Esophagus squamous epithelium (tissue), 5 donors: ENCODE results near the gene APOA1. TPM values are rescaled to one million over a fixed set of nuclear protein-coding genes. Genes with fewer than 3 reads are reported as not detected.
"Not testable (repeated sequence)": the region's sequence is repeated elsewhere in the genome, so short reads cannot be mapped to it uniquely, and the experiment has no call there.

Experiments used
- DNase-seq: peaks from one replicate; lab custom pipeline; 2025; lab: John Stamatoyannopoulos, UW
- H3K27ac ChIP-seq, 4 donors: fragments of 200-600 bp; sonication (generic); one replicate each; pipeline ENCODE4 v1.5.1; 2016 to 2019; ENCODE audit warnings: mild to moderate bottlenecking in 1 of 4
- H3K27me3 ChIP-seq, 4 donors: fragments of 200-600 bp; sonication (generic); 1 replicate in 3 of 4; 2 replicates in 1 of 4; pipeline versions ENCODE4 v1.5.1 to v1.6.0; 2017 to 2021; ENCODE audit warnings: antibody characterized with exemption in 1 of 4
- H3K36me3 ChIP-seq, 3 donors: fragments of 200-600 bp; sonication (generic); one replicate each; pipeline ENCODE4 v1.5.1; 2016 to 2019
- H3K4me1 ChIP-seq, 3 donors: fragments of 200-600 bp; sonication (generic); one replicate each; pipeline ENCODE4 v1.5.1; 2017 to 2019
- H3K4me3 ChIP-seq, 4 donors: fragments of 200-600 bp; sonication (generic); 1 replicate in 3 of 4; 2 replicates in 1 of 4; pipeline ENCODE4 v1.5.1; 2016 to 2019; ENCODE audit warnings: mild to moderate bottlenecking in 2 of 4, moderate library complexity in 1 of 4
- H3K9me3 ChIP-seq, 3 donors: fragments of 200-600 bp; sonication (generic); one replicate each; pipeline ENCODE4 v1.5.1; 2016 to 2019
- CTCF ChIP-seq, 6 experiments: fragments of 450-650 bp in 4 of 6; fragments of 200-600 bp in 2 of 6; sonication (generic) in 2 of 6; IDR thresholded peaks; one replicate each; pipeline ENCODE4 v1.5.1; 2016 to 2019; ENCODE audit warnings: antibody characterized with exemption in 6 of 6, mild to moderate bottlenecking in 4 of 6, moderate library complexity in 4 of 6
- POLR2A ChIP-seq, 4 donors: fragments of 450-650 bp; IDR thresholded peaks; one replicate each; pipeline ENCODE4 v1.6.1; 2017; ENCODE audit warnings: antibody characterized with exemption in 4 of 4, mild to moderate bottlenecking in 4 of 4, moderate library complexity in 3 of 4
- WGBS, 2 donors: methylation state at CpG; one replicate each; pipeline ENCODE4 v1.1.5; 2018; 5-methylcytosine and 5-hydroxymethylcytosine counted together
- intact Hi-C: fragments of 100-400 bp; cut with DNase I; formaldehyde crosslinking; loops from one replicate; pipeline ENCODE4 v1.15.0; 2022
- total RNA-seq, 4 donors: library from RNA; depleted of rRNA; stranded (reverse); fragments of >200 nt; gene quantifications; one replicate each; pipeline ENCODE4 v1.1.0, GENCODE V29; 2016
- donor health status: DM: yes; HTN: yes; CAD: no.

Gene APOA1
- total RNA-seq, 4 donors from 2014 or later: not detected

GRCh38 chr11:116811194-116811593 is 26.2 kb downstream of the APOA1 start:
- H3K36me3 ChIP-seq: no peaks in the 10 kb centered on the region
- no peak for TF ChIP-seq POLR2A (IDR thresholded peaks at IDR 0.05)
- TF ChIP-seq CTCF (IDR thresholded peaks at IDR 0.05): no peak
- H3K27me3 ChIP-seq: no peaks in the 10 kb centered on the region
- 76 to 81% methylated on average over 3 of the region's 3 CpGs for WGBS, 2 donors
- no peaks in the 10 kb centered on the region for H3K4me1 ChIP-seq
- no peak overlapping the region for H3K27ac ChIP-seq
- no peak overlapping the region for H3K4me3 ChIP-seq
- DNase-seq: no peak
- H3K9me3 ChIP-seq: no peaks in the 10 kb centered on the region
- intact Hi-C loops: no loop called here

- H3K4me1 ChIP-seq: no peaks in the 10 kb centered on the region
- no peaks in the 10 kb centered on the region for H3K9me3 ChIP-seq
- 57 to 65% methylated on average over 13 of the region's 14 CpGs for WGBS, 2 donors
- TF ChIP-seq POLR2A (IDR thresholded peaks at IDR 0.05): no peak
- no peak for TF ChIP-seq CTCF (IDR thresholded peaks at IDR 0.05)
- H3K36me3 ChIP-seq: no peaks in the 10 kb centered on the region
- H3K27me3 ChIP-seq: no peaks in the 10 kb centered on the region
- DNase-seq: no peak
- no peak overlapping the region for H3K27ac ChIP-seq
- no peak overlapping the region for H3K4me3 ChIP-seq
- intact Hi-C loops: no loop called here
Observed at GRCh38 chr11:116808262-116809175, 28.9 kb downstream of the APOA1 start.

- H3K27ac ChIP-seq: no peak overlapping the region
- TF ChIP-seq POLR2A (IDR thresholded peaks at IDR 0.05) (no peak), CTCF (IDR thresholded peaks at IDR 0.05) (no peak)
- H3K4me3 ChIP-seq: no peak overlapping the region
- no peaks in the 10 kb centered on the region for H3K27me3 ChIP-seq
- WGBS, 2 donors: 89 to 90% methylated on average over 6 of the region's 6 CpGs
- no peaks in the 10 kb centered on the region for H3K36me3 ChIP-seq
- H3K9me3 ChIP-seq: no peaks in the 10 kb centered on the region
- H3K4me1 ChIP-seq: no peaks in the 10 kb centered on the region
- intact Hi-C loops: no loop called here
- no peak for DNase-seq
Observed at GRCh38 chr11:116807601-116808261, 29.7 kb downstream of the APOA1 start.

- H3K4me3 ChIP-seq: no peak overlapping the region
- TF ChIP-seq CTCF (IDR thresholded peaks at IDR 0.05) (no peak), POLR2A (IDR thresholded peaks at IDR 0.05) (no peak)
- no peak overlapping the region for H3K27ac ChIP-seq
- intact Hi-C loops: no loop called here
- peaks cover 0 to 1% (median 0%) of the 10 kb centered on the region in 4 donors for H3K27me3 ChIP-seq
- 59% methylated on average over 3 of the region's 3 CpGs for WGBS, 2 donors
- no peaks in the 10 kb centered on the region for H3K36me3 ChIP-seq
- no peaks in the 10 kb centered on the region for H3K4me1 ChIP-seq
- no peak for DNase-seq
- H3K9me3 ChIP-seq: no peaks in the 10 kb centered on the region
Observed at GRCh38 chr11:116804001-116804400, 33.4 kb downstream of the APOA1 start.

GRCh38 chr11:116801662-116802061 is 35.8 kb downstream of the APOA1 start:
- H3K9me3 ChIP-seq, H3K4me3 ChIP-seq, DNase-seq, H3K4me1 ChIP-seq, H3K36me3 ChIP-seq, H3K27ac ChIP-seq, H3K27me3 ChIP-seq, intact Hi-C loops: not testable (repeated sequence)
